Measurements from ENCODE around the gene KLHDC7A.

KLHDC7A gene

GRCh38 chr1:18516473-18516872 lies 35.7 kb downstream of the KLHDC7A start:
- no peaks in the 10 kb centered on the region; the same call in 1 of the 2 replicates for H3K27me3 ChIP-seq (ENCODE audit: insufficient read depth, low read depth)
- H3K79me2 ChIP-seq (ENCODE audit: insufficient read depth, low read depth) = no peaks in the 10 kb centered on the region
- H2AFZ ChIP-seq (ENCODE audit: low read depth) = no peak overlapping the region
- H3K9ac ChIP-seq = no peak overlapping the region
- H3K4me1 ChIP-seq (ENCODE audit: low read depth, poor library complexity, severe bottlenecking) = no peaks in the 10 kb centered on the region
- no peak overlapping the region for H3K27ac ChIP-seq
- no peak for TF ChIP-seq CTCF (conservative IDR thresholded peaks at IDR 0.05; ENCODE audit: low read depth, low read length)
- no peak overlapping the region for H3K4me2 ChIP-seq
- no peak overlapping the region for H3K4me3 ChIP-seq (IDR thresholded peaks at IDR 0.05; ENCODE audit: insufficient read depth, low read depth, low read length)
- H3K36me3 ChIP-seq (ENCODE audit: insufficient read depth) = no peaks in the 10 kb centered on the region
- H4K20me1 ChIP-seq (ENCODE audit: insufficient read depth) = no peaks in the 10 kb centered on the region

GRCh38 chr1:18526436-18527275 lies 45.9 kb downstream of the KLHDC7A start:
- no peak overlapping the region for H3K9ac ChIP-seq
- TF ChIP-seq CTCF (conservative IDR thresholded peaks at IDR 0.05; ENCODE audit: low read depth, low read length) = no peak

GRCh38 chr1:18527514-18527913 lies 46.8 kb downstream of the KLHDC7A start:
- H4K20me1 ChIP-seq (ENCODE audit: insufficient read depth) = no peaks in the 10 kb centered on the region
- no peak overlapping the region for H3K4me2 ChIP-seq

More at GRCh38 chr1:18526436-18527275, 45.9 kb downstream of the KLHDC7A start:
- no peak overlapping the region for H3K27ac ChIP-seq
- no peaks in the 10 kb centered on the region for H3K79me2 ChIP-seq (ENCODE audit: insufficient read depth, low read depth)
- no peak overlapping the region for H2AFZ ChIP-seq (ENCODE audit: low read depth)
- H4K20me1 ChIP-seq (ENCODE audit: insufficient read depth) = no peaks in the 10 kb centered on the region
- no peaks in the 10 kb centered on the region for H3K36me3 ChIP-seq (ENCODE audit: insufficient read depth)
- no peaks in the 10 kb centered on the region for H3K27me3 ChIP-seq (ENCODE audit: insufficient read depth, low read depth)
- H3K4me2 ChIP-seq = no peak overlapping the region
- no peak overlapping the region for H3K4me3 ChIP-seq (IDR thresholded peaks at IDR 0.05; ENCODE audit: insufficient read depth, low read depth, low read length)
- H3K4me1 ChIP-seq (ENCODE audit: low read depth, poor library complexity, severe bottlenecking) = no peaks in the 10 kb centered on the region

GRCh38 chr1:18527921-18528320 lies 47.2 kb downstream of the KLHDC7A start:
- no peaks in the 10 kb centered on the region for H3K79me2 ChIP-seq (ENCODE audit: insufficient read depth, low read depth)
- no peak overlapping the region for H2AFZ ChIP-seq (ENCODE audit: low read depth)
- H3K27me3 ChIP-seq (ENCODE audit: insufficient read depth, low read depth) = no peaks in the 10 kb centered on the region
- no peaks in the 10 kb centered on the region for H4K20me1 ChIP-seq (ENCODE audit: insufficient read depth)
- no peak overlapping the region for H3K4me3 ChIP-seq (IDR thresholded peaks at IDR 0.05; ENCODE audit: insufficient read depth, low read depth, low read length)
- no peaks in the 10 kb centered on the region for H3K36me3 ChIP-seq (ENCODE audit: insufficient read depth)
- H3K4me1 ChIP-seq (ENCODE audit: low read depth, poor library complexity, severe bottlenecking) = no peaks in the 10 kb centered on the region
- TF ChIP-seq CTCF (conservative IDR thresholded peaks at IDR 0.05; ENCODE audit: low read depth, low read length) = no peak
- no peak overlapping the region for H3K27ac ChIP-seq
- no peak overlapping the region for H3K4me2 ChIP-seq
- H3K9ac ChIP-seq = no peak overlapping the region

More at GRCh38 chr1:18527514-18527913, 46.8 kb downstream of the KLHDC7A start:
- H3K79me2 ChIP-seq (ENCODE audit: insufficient read depth, low read depth) = no peaks in the 10 kb centered on the region
- H3K4me1 ChIP-seq (ENCODE audit: low read depth, poor library complexity, severe bottlenecking) = no peaks in the 10 kb centered on the region
- H3K4me3 ChIP-seq (IDR thresholded peaks at IDR 0.05; ENCODE audit: insufficient read depth, low read depth, low read length) = no peak overlapping the region
- H3K27ac ChIP-seq = no peak overlapping the region
- H3K27me3 ChIP-seq (ENCODE audit: insufficient read depth, low read depth) = no peaks in the 10 kb centered on the region
- H2AFZ ChIP-seq (ENCODE audit: low read depth) = no peak overlapping the region
- no peak overlapping the region for H3K9ac ChIP-seq
- no peak for TF ChIP-seq CTCF (conservative IDR thresholded peaks at IDR 0.05; ENCODE audit: low read depth, low read length)
- no peaks in the 10 kb centered on the region for H3K36me3 ChIP-seq (ENCODE audit: insufficient read depth)
